PC-3 (cell line): Measurements from ENCODE around the gene C20orf96. TPM values are rescaled to one million over a fixed set of nuclear protein-coding genes. Genes with fewer than 3 reads are reported as not detected.

Experiments
- ATAC-seq: fragments of 200-7000 bp; cut with Tn5 transposase; 2 replicates; pipeline ENCODE4 v1.9.1; 2020; ENCODE audit warnings: mild to moderate bottlenecking, moderate library complexity
- BruUV-seq: library from RNA; stranded (reverse); fragments of 400-500 nt; replicated peaks from 2 replicates; lab custom pipeline; 2021; lab: Mats Ljungman, UMichigan
- CTCF ChIA-PET: fragments of 300-600 bp; sonication (Branson Sonifier 250); formaldehyde crosslinking; loops from one replicate; lab custom pipeline; 2022; ENCODE audit warnings: antibody characterized with exemption; lab: Charles Lee
- POLR2A ChIA-PET: fragments of 300-600 bp; sonication (Branson Sonifier 250); formaldehyde crosslinking; loops from one replicate; lab custom pipeline; 2022; ENCODE audit warnings: antibody characterized with exemption; ENCODE audit not compliant: unreplicated experiment; lab: Charles Lee
- DNase-seq: peaks from one replicate; pipeline ENCODE4 v3.0.0-alpha.2; 2015
- H2AFZ ChIP-seq: fragments of 300-600 bp; sonication (generic); 2 replicates; pipeline ENCODE4 v1.6.0; 2016; ENCODE audit warnings: antibody characterized with exemption, low read length
- H3F3A ChIP-seq: fragments of 300-600 bp; sonication (generic); one replicate; pipeline ENCODE4 v1.6.0; 2017; ENCODE audit warnings: antibody characterized with exemption, low read length, control low read depth, mild to moderate bottlenecking; ENCODE audit not compliant: unreplicated experiment
- H3K27ac ChIP-seq: fragments of 300-600 bp; sonication (generic); 2 replicates; pipeline ENCODE4 v1.5.1; 2016; ENCODE audit warnings: mild to moderate bottlenecking, low read length
- H3K27me3 ChIP-seq: fragments of 300-600 bp; sonication (generic); 2 replicates; pipeline ENCODE4 v1.6.1; 2016; ENCODE audit warnings: low read length, mixed read lengths
- H3K36me3 ChIP-seq: fragments of 300-600 bp; sonication (generic); 2 replicates; pipeline ENCODE4 v1.6.1; 2016; ENCODE audit warnings: low read depth, mixed run types, low read length, mixed read lengths
- H3K4me1 ChIP-seq: fragments of 300-600 bp; sonication (generic); 2 replicates; pipeline ENCODE4 v1.5.1; 2016; ENCODE audit warnings: low read length; ENCODE audit not compliant: insufficient read depth
- H3K4me2 ChIP-seq: fragments of 300-600 bp; sonication (generic); 2 replicates; pipeline ENCODE4 v1.6.0; 2016; ENCODE audit warnings: low read length
- H3K4me3 ChIP-seq: fragments of 300-600 bp; sonication (generic); 2 replicates; pipeline ENCODE4 v1.5.1; 2016; ENCODE audit warnings: mild to moderate bottlenecking, low read length, mixed read lengths
- H3K79me2 ChIP-seq: fragments of 300-600 bp; sonication (generic); 2 replicates; pipeline ENCODE4 v1.6.1; 2017; ENCODE audit warnings: low read length, mixed read lengths
- H3K9ac ChIP-seq: fragments of 300-600 bp; sonication (generic); 2 replicates; pipeline ENCODE4 v1.6.0; 2016; ENCODE audit warnings: mild to moderate bottlenecking, low read length
- H3K9me2 ChIP-seq: fragments of 300-600 bp; sonication (generic); replicated peaks from 2 replicates; pipeline ENCODE4 v1.6.1; 2016; ENCODE audit warnings: mixed run types, low read length, mixed read lengths
- H3K9me3 ChIP-seq: fragments of 300-600 bp; sonication (generic); 2 replicates; pipeline ENCODE4 v1.6.1; 2016; ENCODE audit warnings: low read length, mixed read lengths
- H4K20me1 ChIP-seq: fragments of 300-600 bp; sonication (generic); 2 replicates; pipeline ENCODE4 v1.6.1; 2016; ENCODE audit warnings: low read length, mixed read lengths
- EZH2 ChIP-seq: fragments of 300-600 bp; sonication (generic); IDR thresholded peaks from one replicate; pipeline ENCODE4 v1.6.1; 2017; ENCODE audit warnings: antibody characterized with exemption, mild to moderate bottlenecking, low read length; ENCODE audit not compliant: unreplicated experiment
- EZH2phosphoT487 ChIP-seq: fragments of 300-600 bp; sonication (generic); IDR thresholded peaks from 2 replicates; pipeline ENCODE4 v1.6.1; 2018; ENCODE audit warnings: mild to moderate bottlenecking, antibody characterized with exemption, low read length, borderline replicate concordance
- intact Hi-C: fragments of 100-400 bp; cut with micrococcal nuclease; formaldehyde crosslinking; loops from 2 replicates; pipeline ENCODE4 v1.9.0; 2023
- total RNA-seq: library from RNA; depleted of rRNA; stranded (reverse); fragments of >200 nt; gene quantifications from 2 replicates; pipeline ENCODE4 v1.2.3, GENCODE V29; 2014
- TF ChIP-seq, protein P1 (sequence below): fragments of 300-600 bp; sonication (generic); conservative IDR thresholded peaks from 2 replicates; pipeline ENCODE4 v1.5.1; 2017; ENCODE audit warnings: antibody characterized with exemption, low read depth, mild to moderate bottlenecking, low read length

C20orf96 gene
- total RNA-seq, 1 experiment from 2014 or later, result 3.4 TPM

DNA sequence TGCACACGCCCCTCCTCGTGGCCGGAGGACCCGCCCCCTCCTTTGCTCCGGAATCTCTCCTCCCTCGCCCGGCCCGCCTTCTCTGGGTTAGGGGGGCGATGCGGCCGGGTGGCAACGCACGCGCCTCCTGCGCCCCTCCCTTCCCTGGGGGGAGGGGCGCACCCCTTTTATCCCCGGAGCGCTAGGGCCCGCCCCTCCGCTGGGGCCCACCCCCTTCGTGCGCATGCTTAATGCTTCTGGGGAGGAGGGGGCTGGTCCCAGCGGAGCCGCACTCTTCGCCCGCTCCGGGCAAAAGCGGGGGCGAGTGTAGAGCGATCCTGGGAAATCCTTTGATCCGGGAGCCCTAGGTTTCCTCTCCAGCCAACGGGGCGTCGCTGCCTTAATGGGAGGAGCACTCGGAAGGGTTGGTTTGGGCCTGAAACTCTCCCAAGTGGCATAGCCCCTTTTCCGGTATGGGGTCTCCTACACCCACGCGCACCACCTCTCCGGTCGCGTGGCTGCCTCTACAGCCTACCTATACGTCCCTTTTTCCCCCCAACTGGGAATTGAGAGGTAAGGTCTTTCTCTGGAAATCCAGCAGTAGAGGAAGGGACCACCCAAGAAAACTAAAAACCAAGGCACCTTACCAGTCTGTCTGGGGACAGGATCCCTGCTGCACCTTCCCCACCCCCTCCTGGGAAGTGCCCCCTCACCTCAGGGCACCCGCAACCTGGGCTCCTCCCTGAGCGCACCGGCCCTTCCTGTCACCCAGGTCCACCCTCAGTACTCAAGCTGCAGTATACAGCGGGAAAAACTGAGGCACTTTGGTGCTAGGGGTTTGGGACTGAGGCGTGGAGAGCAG is 36.9 kb upstream of the C20orf96 start:
- peak overlapping the region; percentile 74 for H3K4me3 ChIP-seq
- POLR2A ChIA-PET, result no interaction called here
- H3K4me2 ChIP-seq, result peak overlapping the region; percentile 90
- no peaks in the 10 kb centered on the region for H3F3A ChIP-seq
- H3K36me3 ChIP-seq, result no peaks in the 10 kb centered on the region
- intact Hi-C loops, result loop anchor here (5.0 kb wide), 1 partner anchor 90 kb away; no protein-coding TSS in a partner anchor
- ATAC-seq (peak; percentile 12), DNase-seq (peak; percentile 94)
- peak overlapping the region; percentile 61 for H3K9ac ChIP-seq
- peaks cover 26% of the 10 kb centered on the region for H3K79me2 ChIP-seq
- H3K9me3 ChIP-seq, result no peaks in the 10 kb centered on the region
- peaks cover 5% of the 10 kb centered on the region for H4K20me1 ChIP-seq
- CTCF ChIA-PET, result no interaction called here
- TSS peak; percentile 69 for BruUV-seq
- no peaks in the 10 kb centered on the region for H3K27me3 ChIP-seq
- peak overlapping the region; percentile 1; the same call in 1 of the 2 replicates for H3K27ac ChIP-seq
- H3K9me2 ChIP-seq, result no peaks in the 10 kb centered on the region
- H3K4me1 ChIP-seq, result peaks cover 33% of the 10 kb centered on the region
- peak overlapping the region; percentile 64 for H2AFZ ChIP-seq
- TF ChIP-seq, protein P1, sequence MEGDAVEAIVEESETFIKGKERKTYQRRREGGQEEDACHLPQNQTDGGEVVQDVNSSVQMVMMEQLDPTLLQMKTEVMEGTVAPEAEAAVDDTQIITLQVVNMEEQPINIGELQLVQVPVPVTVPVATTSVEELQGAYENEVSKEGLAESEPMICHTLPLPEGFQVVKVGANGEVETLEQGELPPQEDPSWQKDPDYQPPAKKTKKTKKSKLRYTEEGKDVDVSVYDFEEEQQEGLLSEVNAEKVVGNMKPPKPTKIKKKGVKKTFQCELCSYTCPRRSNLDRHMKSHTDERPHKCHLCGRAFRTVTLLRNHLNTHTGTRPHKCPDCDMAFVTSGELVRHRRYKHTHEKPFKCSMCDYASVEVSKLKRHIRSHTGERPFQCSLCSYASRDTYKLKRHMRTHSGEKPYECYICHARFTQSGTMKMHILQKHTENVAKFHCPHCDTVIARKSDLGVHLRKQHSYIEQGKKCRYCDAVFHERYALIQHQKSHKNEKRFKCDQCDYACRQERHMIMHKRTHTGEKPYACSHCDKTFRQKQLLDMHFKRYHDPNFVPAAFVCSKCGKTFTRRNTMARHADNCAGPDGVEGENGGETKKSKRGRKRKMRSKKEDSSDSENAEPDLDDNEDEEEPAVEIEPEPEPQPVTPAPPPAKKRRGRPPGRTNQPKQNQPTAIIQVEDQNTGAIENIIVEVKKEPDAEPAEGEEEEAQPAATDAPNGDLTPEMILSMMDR, result no peak
- no peak for TF ChIP-seq EZH2
- no peak for TF ChIP-seq EZH2phosphoT487

DNA sequence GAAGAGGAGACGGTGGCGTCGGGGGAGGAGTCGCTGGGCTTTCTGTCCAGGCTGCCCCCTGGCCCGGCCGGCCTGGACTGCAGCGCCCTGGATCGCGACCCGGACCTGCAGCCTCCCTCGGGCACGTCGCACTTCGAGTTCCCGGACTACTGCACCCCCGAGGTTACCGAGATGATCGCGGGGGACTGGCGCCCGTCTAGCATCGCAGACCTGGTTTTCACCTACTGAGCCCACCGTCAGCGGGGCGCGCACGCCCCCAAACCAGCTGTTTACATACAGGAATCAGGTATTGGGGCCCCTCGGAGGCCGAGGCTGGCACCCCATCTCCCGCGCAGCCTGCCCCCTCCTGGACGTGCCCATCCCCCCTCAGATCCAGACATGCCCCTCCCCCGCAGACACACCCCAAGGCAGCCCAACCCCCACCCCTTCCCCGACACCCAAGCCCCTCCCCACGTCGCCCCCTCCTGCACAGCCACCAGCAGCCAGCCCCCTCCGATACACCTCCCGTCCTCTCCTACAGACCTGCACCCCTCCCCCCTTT is 36.2 kb upstream of the C20orf96 start:
- Histone ChIP-seq H3K4me3 (peak overlapping the region; percentile 74), H3K9me3 (no peaks in the 10 kb centered on the region), H4K20me1 (peaks cover 5% of the 10 kb centered on the region), H2AFZ (peak overlapping the region; percentile 68), H3K4me1 (peaks cover 33% of the 10 kb centered on the region), H3K27me3 (no peaks in the 10 kb centered on the region), H3K4me2 (peak overlapping the region; percentile 90), H3F3A (no peaks in the 10 kb centered on the region), H3K9me2 (no peaks in the 10 kb centered on the region), H3K27ac (no peak overlapping the region; the same call in 1 of the 2 replicates), H3K9ac (peak overlapping the region; percentile 61), H3K36me3 (no peaks in the 10 kb centered on the region), H3K79me2 (peaks cover 26% of the 10 kb centered on the region)
- intact Hi-C loops, result loop anchor here (5.0 kb wide), 1 partner anchor 89 kb away; no protein-coding TSS in a partner anchor
- DNase-seq (peak; percentile 37), ATAC-seq (0 out of 2 replicates have a peak, but pooled peaks have one; percentile 0)
- no TSS peak for BruUV-seq
- CTCF ChIA-PET, result no interaction called here
- no peak for TF ChIP-seq EZH2
- TF ChIP-seq, protein P1, result peak; percentile 10; the same call in 1 of the 2 replicates
- TF ChIP-seq EZH2phosphoT487, result no peak
- POLR2A ChIA-PET, result no interaction called here
